ENCODE results near the gene PML.
"Not testable (repeated sequence)": the region's sequence is repeated elsewhere in the genome, so short reads cannot be mapped to it uniquely, and the experiment has no call there.

PML gene

GRCh38 chr15:73957785-73958184 lies 36.7 kb upstream of the PML start:
- DNase-seq (ENCODE audit: low read depth) = no peak

- no peak for DNase-seq (ENCODE audit: low read depth)
These were observed 35.4 kb upstream of the PML start for GRCh38 chr15:73959012-73959581.

- DNase-seq (ENCODE audit: low read depth) = no peak
These were observed 34.7 kb upstream of the PML start for GRCh38 chr15:73959801-73960200.

GRCh38 chr15:73960472-73961070 lies 33.9 kb upstream of the PML start:
- DNase-seq (ENCODE audit: low read depth) = not testable (repeated sequence)

- DNase-seq (ENCODE audit: low read depth) = no peak
These were observed 32.1 kb upstream of the PML start for GRCh38 chr15:73962433-73962832.

- DNase-seq (ENCODE audit: low read depth) = peak; percentile 64
These were observed 29.8 kb upstream of the PML start for GRCh38 chr15:73964736-73965093.

GRCh38 chr15:73965094-73965757 lies 29.3 kb upstream of the PML start:
- no peak for DNase-seq (ENCODE audit: low read depth)

GRCh38 chr15:73965758-73966113 lies 28.8 kb upstream of the PML start:
- DNase-seq (ENCODE audit: low read depth) = no peak

- no peak for DNase-seq (ENCODE audit: low read depth)
These were observed 26.1 kb upstream of the PML start for GRCh38 chr15:73968461-73968860.

GRCh38 chr15:73969151-73969759 lies 25.3 kb upstream of the PML start:
- DNase-seq (ENCODE audit: low read depth) = no peak

- peak; percentile 41 for DNase-seq (ENCODE audit: low read depth)
These were observed 21.4 kb upstream of the PML start for GRCh38 chr15:73972984-73973682.

- DNase-seq (ENCODE audit: low read depth) = not testable (repeated sequence)
These were observed 20.8 kb upstream of the PML start for GRCh38 chr15:73973683-73974200.

- not testable (repeated sequence) for DNase-seq (ENCODE audit: low read depth)
These were observed 18.9 kb upstream of the PML start for GRCh38 chr15:73975440-73976125.

GRCh38 chr15:73978896-73979295 lies 15.6 kb upstream of the PML start:
- DNase-seq (ENCODE audit: low read depth) = no peak

GRCh38 chr15:73979636-73980035 lies 14.9 kb upstream of the PML start:
- no peak for DNase-seq (ENCODE audit: low read depth)

GRCh38 chr15:73981761-73982221 lies 12.7 kb upstream of the PML start:
- DNase-seq (ENCODE audit: low read depth) = no peak

- DNase-seq (ENCODE audit: low read depth) = no peak
These were observed 12.1 kb upstream of the PML start for GRCh38 chr15:73982222-73982962.

GRCh38 chr15:73983211-73983727 lies 11.2 kb upstream of the PML start:
- no peak for DNase-seq (ENCODE audit: low read depth)

GRCh38 chr15:73983773-73984172 lies 10.7 kb upstream of the PML start:
- DNase-seq (ENCODE audit: low read depth) = no peak

- DNase-seq (ENCODE audit: low read depth) = no peak
These were observed 10.1 kb upstream of the PML start for GRCh38 chr15:73984208-73984979.
